Upper lobe of right lung (tissue), 1 donor: ENCODE measurements around the gene PLSCR5. TPM values are rescaled to one million over a fixed set of nuclear protein-coding genes. Genes with fewer than 3 reads are reported as not detected.

Experiments
- ATAC-seq: fragments of 200-7000 bp; cut with Tn5 transposase; one replicate; pipeline ENCODE4 v1.9.1; 2020; ENCODE audit warnings: mild to moderate bottlenecking, moderate library complexity
- DNase-seq: peaks from one replicate; pipeline ENCODE4 v3.0.0-alpha.2; 2020
- H3K27ac ChIP-seq: fragments of 200-600 bp; one replicate; pipeline ENCODE4 v1.8.0; 2022
- H3K27me3 ChIP-seq: fragments of 200-600 bp; one replicate; pipeline ENCODE4 v1.8.0; 2022; ENCODE audit warnings: mild to moderate bottlenecking
- H3K36me3 ChIP-seq: fragments of 200-600 bp; one replicate; pipeline ENCODE4 v1.8.0; 2022
- H3K4me1 ChIP-seq: fragments of 200-600 bp; one replicate; pipeline ENCODE4 v1.8.0; 2022
- H3K4me3 ChIP-seq: fragments of 200-600 bp; one replicate; pipeline ENCODE4 v1.8.0; 2022; ENCODE audit warnings: mild to moderate bottlenecking
- H3K9me3 ChIP-seq: fragments of 200-600 bp; one replicate; pipeline ENCODE4 v1.8.0; 2022
- CTCF ChIP-seq: fragments of 200-600 bp; IDR thresholded peaks from one replicate; pipeline ENCODE4 v1.8.0; 2022; ENCODE audit warnings: antibody characterized with exemption
- intact Hi-C: fragments of 100-400 bp; cut with DNase I; formaldehyde crosslinking; loops from one replicate; pipeline ENCODE4 v1.11.0; 2022
- total RNA-seq: library from RNA; stranded (reverse); fragmentation: NEBNext Ultra II Directional; extraction: Animal tissue kit (Norgen Biotek cat#: 25700); gene quantifications from one replicate; pipeline ENCODE4 v1.2.1, GENCODE V29; 2021
- donor health status: DM: no; HTN: yes; CAD: no; lungs with severe emphysema.

The PLSCR5 gene
- total RNA-seq, 1 donor from 2014 or later: not detected

GRCh38 chr3:146626403-146627122 lies 21.4 kb upstream of the PLSCR5 start:
- ATAC-seq (no peak), DNase-seq (no peak)
- Histone ChIP-seq H3K27me3 (no peaks in the 10 kb centered on the region), H3K4me3 (no peak overlapping the region), H3K4me1 (no peaks in the 10 kb centered on the region), H3K9me3 (no peaks in the 10 kb centered on the region), H3K27ac (no peak overlapping the region), H3K36me3 (no peaks in the 10 kb centered on the region)
- TF ChIP-seq CTCF: no peak
- intact Hi-C loops: no loop called here

DNA sequence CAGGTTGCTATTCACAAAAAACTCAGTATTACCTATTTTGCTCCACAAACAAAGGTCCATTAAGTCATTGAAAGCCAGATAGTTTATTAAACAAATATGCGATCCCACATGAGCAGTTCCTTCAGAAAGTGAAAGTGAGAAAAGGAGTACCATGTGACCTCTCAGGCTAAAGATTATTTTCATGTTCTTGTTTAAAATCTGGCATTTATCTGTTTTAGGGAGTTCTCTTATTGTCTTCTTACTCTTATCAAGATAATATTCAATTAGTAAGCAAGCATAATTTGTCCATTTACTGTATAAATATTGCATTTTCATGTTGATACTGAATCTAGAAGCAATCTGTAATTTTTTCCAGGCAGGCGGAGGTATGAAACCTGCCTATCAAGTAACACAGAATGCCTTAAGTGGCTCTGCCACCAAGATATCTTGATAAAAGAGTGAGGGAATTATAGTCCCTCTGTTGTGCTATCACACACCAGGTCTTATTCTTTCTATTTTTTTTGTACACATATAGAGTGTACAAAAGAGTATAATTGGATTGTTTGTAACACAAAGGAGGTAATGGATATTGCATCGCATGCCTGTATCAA lies 20.1 kb upstream of the PLSCR5 start:
- Histone ChIP-seq H3K4me3 (peak overlapping the region; percentile 33), H3K9me3 (no peaks in the 10 kb centered on the region), H3K27me3 (no peaks in the 10 kb centered on the region), H3K4me1 (no peaks in the 10 kb centered on the region), H3K36me3 (no peaks in the 10 kb centered on the region), H3K27ac (peak overlapping the region; percentile 38)
- intact Hi-C loops: no loop called here
- TF ChIP-seq CTCF: no peak
- ATAC-seq (peak; percentile 53), DNase-seq (no peak)

- TF ChIP-seq CTCF: no peak
- DNase-seq (no peak), ATAC-seq (no peak)
- H3K9me3 ChIP-seq: no peaks in the 10 kb centered on the region
- H3K36me3 ChIP-seq: no peaks in the 10 kb centered on the region
- no peaks in the 10 kb centered on the region for H3K4me1 ChIP-seq
- H3K4me3 ChIP-seq: no peak overlapping the region
- H3K27ac ChIP-seq: no peak overlapping the region
- H3K27me3 ChIP-seq: no peaks in the 10 kb centered on the region
- intact Hi-C loops: no loop called here
These were observed 16.6 kb upstream of the PLSCR5 start for GRCh38 chr3:146621723-146622122.

DNA sequence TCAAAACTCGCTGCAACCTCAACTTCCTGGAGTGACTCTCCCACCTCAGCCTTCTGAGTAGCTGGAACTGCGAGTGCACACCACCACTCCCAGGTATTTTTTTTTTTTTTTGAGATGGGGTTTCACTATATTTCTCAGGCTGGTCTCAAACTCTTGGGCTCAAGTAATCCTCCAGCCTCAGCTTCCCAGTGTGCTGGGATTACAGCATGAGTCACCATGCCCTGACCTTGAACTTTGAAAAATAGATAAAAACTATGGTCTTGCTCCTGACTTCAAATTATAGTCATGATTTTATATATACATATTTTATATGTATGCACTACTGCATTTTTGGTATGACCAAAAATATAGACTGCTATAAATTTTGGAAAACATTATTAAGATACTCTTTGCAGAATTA lies 6.9 kb upstream of the PLSCR5 start:
- intact Hi-C loops: no loop called here
- no peaks in the 10 kb centered on the region for H3K9me3 ChIP-seq
- TF ChIP-seq CTCF: no peak
- H3K27me3 ChIP-seq: peaks cover 10% of the 10 kb centered on the region
- ATAC-seq (no peak), DNase-seq (no peak)
- H3K36me3 ChIP-seq: no peaks in the 10 kb centered on the region
- H3K27ac ChIP-seq: no peak overlapping the region
- H3K4me3 ChIP-seq: no peak overlapping the region
- H3K4me1 ChIP-seq: no peaks in the 10 kb centered on the region

DNA sequence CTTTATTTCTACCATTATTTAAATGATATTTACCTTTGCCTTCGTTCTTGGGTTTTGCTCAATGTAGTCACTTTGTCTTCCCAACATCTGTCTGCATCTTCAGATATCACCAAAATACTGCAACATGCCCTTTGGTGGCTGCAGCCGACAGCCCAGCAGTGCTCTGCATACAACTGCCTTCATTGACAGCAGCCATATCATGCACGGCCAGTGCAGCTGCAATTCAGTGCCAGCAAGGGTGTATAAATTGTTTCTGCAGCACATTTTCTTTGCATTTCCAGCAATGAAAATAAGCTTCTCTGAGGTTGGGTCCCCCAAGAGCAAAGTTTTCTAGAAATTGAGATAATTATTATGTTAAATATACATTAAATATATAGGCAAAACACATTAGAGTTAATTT lies 6.0 kb upstream of the PLSCR5 start:
- DNase-seq (no peak), ATAC-seq (no peak)
- Histone ChIP-seq H3K4me3 (no peak overlapping the region), H3K4me1 (no peaks in the 10 kb centered on the region), H3K9me3 (no peaks in the 10 kb centered on the region), H3K27me3 (peaks cover 10% of the 10 kb centered on the region), H3K27ac (no peak overlapping the region), H3K36me3 (no peaks in the 10 kb centered on the region)
- no peak for TF ChIP-seq CTCF
- intact Hi-C loops: no loop called here
